Hematopoietic multipotent progenitor cell treated with erythropoietin and hydrocortisone succinate and interleukin-3 and kit ligand, for 6 days (in vitro differentiated cells): ENCODE results near the gene IRS2.
A peak's percentile ranks its signal among the peaks of the same experiment; 100 is the strongest.

ENCODE experiments used
- DNase-seq: peaks from one replicate; pipeline ENCODE4 v3.0.0-alpha.2; 2015

IRS2 gene

GRCh38 chr13:109804654-109805053 lies 18.3 kb upstream of the IRS2 start:
- DNase-seq: peak; percentile 18

GRCh38 chr13:109803825-109804224 lies 17.4 kb upstream of the IRS2 start:
- no peak for DNase-seq

GRCh38 chr13:109802936-109803335 lies 16.6 kb upstream of the IRS2 start:
- no peak for DNase-seq

- DNase-seq: peak; percentile 54
Measured at GRCh38 chr13:109795011-109795410, 8.6 kb upstream of the IRS2 start.

GRCh38 chr13:109794095-109794494 lies 7.7 kb upstream of the IRS2 start:
- DNase-seq: no peak

GRCh38 chr13:109792416-109793059 lies 6.2 kb upstream of the IRS2 start:
- peak; percentile 66 for DNase-seq

- DNase-seq: peak; percentile 93
Measured at GRCh38 chr13:109790942-109791605, 4.7 kb upstream of the IRS2 start.

GRCh38 chr13:109790086-109790485 lies 3.7 kb upstream of the IRS2 start:
- peak; percentile 55 for DNase-seq

GRCh38 chr13:109789262-109789661 lies 2.9 kb upstream of the IRS2 start:
- DNase-seq: no peak

GRCh38 chr13:109788372-109789111 lies 2.2 kb upstream of the IRS2 start:
- peak; percentile 27 for DNase-seq

GRCh38 chr13:109787135-109787954 lies 962 bp upstream of the IRS2 start:
- DNase-seq: peak; percentile 75

GRCh38 chr13:109785892-109786450 lies 412 bp downstream of the IRS2 start:
- no peak for DNase-seq

- peak; percentile 71 for DNase-seq
Measured at GRCh38 chr13:109785141-109785891, 1.1 kb downstream of the IRS2 start.

- DNase-seq: peak; percentile 79
Measured at GRCh38 chr13:109784590-109785140, 1.7 kb downstream of the IRS2 start.

- no peak for DNase-seq
Measured at GRCh38 chr13:109783815-109784589, 2.4 kb downstream of the IRS2 start.

- DNase-seq: no peak
Measured at GRCh38 chr13:109783447-109783814, 3.0 kb downstream of the IRS2 start.

GRCh38 chr13:109782823-109783431 lies 3.5 kb downstream of the IRS2 start:
- DNase-seq: no peak

GRCh38 chr13:109782066-109782822 lies 4.1 kb downstream of the IRS2 start:
- DNase-seq: no peak

GRCh38 chr13:109781384-109782065 lies 4.9 kb downstream of the IRS2 start:
- DNase-seq: no peak
